ENCODE measurements around the gene ZNF202. TPM values are rescaled to one million over a fixed set of nuclear protein-coding genes. Genes with fewer than 3 reads are reported as not detected.

ZNF202 gene
- polyA plus RNA-seq, 2 of the 4 experiments (the other 2 are of a cell fraction) = 10.0 to 14.2 TPM

DNA sequence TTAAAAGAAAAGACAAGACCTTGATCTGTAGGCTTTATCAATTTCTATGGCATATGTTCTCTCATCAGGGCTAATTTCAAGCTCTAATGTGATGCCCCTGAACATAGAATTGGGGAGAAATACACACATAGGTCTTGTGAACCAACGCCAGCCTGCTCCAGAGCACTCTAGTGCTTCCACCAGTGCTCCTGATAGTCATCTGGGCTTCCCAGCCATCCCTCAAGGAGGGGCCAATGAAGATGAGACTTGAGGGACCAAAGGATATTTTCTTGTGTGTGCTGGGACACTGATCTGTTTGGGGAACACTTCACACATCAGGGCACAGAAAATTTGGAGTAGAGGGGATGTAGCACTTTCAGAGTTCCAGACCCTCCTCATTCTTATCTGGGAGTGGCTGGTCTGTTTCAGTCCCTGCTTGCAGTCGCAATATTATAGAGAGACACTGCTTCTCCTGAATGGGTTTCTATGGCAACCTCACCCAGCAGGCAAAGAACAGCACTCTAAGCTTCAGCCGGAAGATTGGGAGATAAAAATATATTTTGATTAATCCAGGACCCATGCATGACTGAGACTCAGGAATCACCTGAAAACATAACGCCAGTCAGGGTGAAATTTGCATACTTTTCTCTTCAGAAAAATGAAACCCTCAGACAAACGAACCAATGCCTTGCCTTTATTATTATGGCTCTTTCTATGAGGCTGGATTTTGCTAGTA lies 58.6 kb downstream of the ZNF202 start:
- POLR2A ChIA-PET = no interaction called here
- ATAC-seq = no peak
- H3K4me1 ChIP-seq = no peaks in the 10 kb centered on the region

GRCh38 chr11:123681030-123681429 lies 60.4 kb downstream of the ZNF202 start:
- no peak for FAIRE-seq
- no peaks in the 10 kb centered on the region for H3K9me3 ChIP-seq
- H3K4me3 ChIP-seq = no peak overlapping the region
- no peak overlapping the region for H3K4me2 ChIP-seq
- no peaks in the 10 kb centered on the region for H3K4me1 ChIP-seq
- ChIA-PET POLR2A (no interaction called here), CTCF (no interaction called here)
- ATAC-seq = no peak
- 5% methylated on average over 2 of the region's 2 CpGs for WGBS (ENCODE audit: missing lambda C conversion rate)
- H3K27ac ChIP-seq = no peak overlapping the region
- TF ChIP-seq FOSB (CRISPR knock-in tag; IDR thresholded peaks at IDR 0.05) (no peak), CEBPB (IDR thresholded peaks at IDR 0.05) (no peak), GATA3 (IDR thresholded peaks at IDR 0.05; ENCODE audit: borderline replicate concordance) (no peak), ELK1 (IDR thresholded peaks at IDR 0.05; ENCODE audit: low read depth, low read length) (no peak), RNF2 (IDR thresholded peaks at IDR 0.05; ENCODE audit: borderline replicate concordance, low read depth) (no peak), EP300 (IDR thresholded peaks at IDR 0.05) (no peak), CHD2 (IDR thresholded peaks at IDR 0.05; ENCODE audit: low read length, partially characterized antibody) (no peak)
- TF ChIP-seq, protein P1, sequence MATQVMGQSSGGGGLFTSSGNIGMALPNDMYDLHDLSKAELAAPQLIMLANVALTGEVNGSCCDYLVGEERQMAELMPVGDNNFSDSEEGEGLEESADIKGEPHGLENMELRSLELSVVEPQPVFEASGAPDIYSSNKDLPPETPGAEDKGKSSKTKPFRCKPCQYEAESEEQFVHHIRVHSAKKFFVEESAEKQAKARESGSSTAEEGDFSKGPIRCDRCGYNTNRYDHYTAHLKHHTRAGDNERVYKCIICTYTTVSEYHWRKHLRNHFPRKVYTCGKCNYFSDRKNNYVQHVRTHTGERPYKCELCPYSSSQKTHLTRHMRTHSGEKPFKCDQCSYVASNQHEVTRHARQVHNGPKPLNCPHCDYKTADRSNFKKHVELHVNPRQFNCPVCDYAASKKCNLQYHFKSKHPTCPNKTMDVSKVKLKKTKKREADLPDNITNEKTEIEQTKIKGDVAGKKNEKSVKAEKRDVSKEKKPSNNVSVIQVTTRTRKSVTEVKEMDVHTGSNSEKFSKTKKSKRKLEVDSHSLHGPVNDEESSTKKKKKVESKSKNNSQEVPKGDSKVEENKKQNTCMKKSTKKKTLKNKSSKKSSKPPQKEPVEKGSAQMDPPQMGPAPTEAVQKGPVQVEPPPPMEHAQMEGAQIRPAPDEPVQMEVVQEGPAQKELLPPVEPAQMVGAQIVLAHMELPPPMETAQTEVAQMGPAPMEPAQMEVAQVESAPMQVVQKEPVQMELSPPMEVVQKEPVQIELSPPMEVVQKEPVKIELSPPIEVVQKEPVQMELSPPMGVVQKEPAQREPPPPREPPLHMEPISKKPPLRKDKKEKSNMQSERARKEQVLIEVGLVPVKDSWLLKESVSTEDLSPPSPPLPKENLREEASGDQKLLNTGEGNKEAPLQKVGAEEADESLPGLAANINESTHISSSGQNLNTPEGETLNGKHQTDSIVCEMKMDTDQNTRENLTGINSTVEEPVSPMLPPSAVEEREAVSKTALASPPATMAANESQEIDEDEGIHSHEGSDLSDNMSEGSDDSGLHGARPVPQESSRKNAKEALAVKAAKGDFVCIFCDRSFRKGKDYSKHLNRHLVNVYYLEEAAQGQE (IDR thresholded peaks at IDR 0.05) = no peak
- TF ChIP-seq, protein P2, sequence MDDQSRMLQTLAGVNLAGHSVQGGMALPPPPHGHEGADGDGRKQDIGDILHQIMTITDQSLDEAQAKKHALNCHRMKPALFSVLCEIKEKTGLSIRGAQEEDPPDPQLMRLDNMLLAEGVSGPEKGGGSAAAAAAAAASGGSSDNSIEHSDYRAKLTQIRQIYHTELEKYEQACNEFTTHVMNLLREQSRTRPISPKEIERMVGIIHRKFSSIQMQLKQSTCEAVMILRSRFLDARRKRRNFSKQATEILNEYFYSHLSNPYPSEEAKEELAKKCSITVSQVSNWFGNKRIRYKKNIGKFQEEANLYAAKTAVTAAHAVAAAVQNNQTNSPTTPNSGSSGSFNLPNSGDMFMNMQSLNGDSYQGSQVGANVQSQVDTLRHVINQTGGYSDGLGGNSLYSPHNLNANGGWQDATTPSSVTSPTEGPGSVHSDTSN (IDR thresholded peaks at IDR 0.05) = no peak
- no peak for DNase-seq (ENCODE audit: low read depth in 1 of 2, low spot score in 1 of 2)

More for the DNA sequence above, 58.6 kb downstream of the ZNF202 start:
- Histone ChIP-seq H3K9me3 (no peaks in the 10 kb centered on the region), H3K4me3 (no peak overlapping the region), H3K27ac (no peak overlapping the region), H3K4me2 (no peak overlapping the region)
- FAIRE-seq = no peak
- DNase-seq (ENCODE audit: low read depth in 1 of 2, low spot score in 1 of 2) = no peak
- 19% methylated on average over 5 of the region's 5 CpGs for WGBS (ENCODE audit: missing lambda C conversion rate)
- CTCF ChIA-PET = no interaction called here
- TF ChIP-seq TFCP2L1 (CRISPR knock-in tag; IDR thresholded peaks at IDR 0.05) (no peak), CHD4 (IDR thresholded peaks at IDR 0.05; ENCODE audit: borderline replicate concordance) (no peak), KDM1A (IDR thresholded peaks at IDR 0.05; ENCODE audit: low read depth) (no peak), ESRRA (IDR thresholded peaks at IDR 0.05; ENCODE audit: borderline replicate concordance, low read length) (no peak), RNF2 (IDR thresholded peaks at IDR 0.05; ENCODE audit: borderline replicate concordance, low read depth) (no peak), PHF8 (IDR thresholded peaks at IDR 0.05; ENCODE audit: borderline replicate concordance, low read depth) (no peak), POLR2AphosphoS2 (conservative IDR thresholded peaks at IDR 0.05; ENCODE audit: low read length) (no peak), EP300 (IDR thresholded peaks at IDR 0.05) (no peak), ZC3H11A (IDR thresholded peaks at IDR 0.05) (no peak), JUNB (IDR thresholded peaks at IDR 0.05) (no peak), RFX5 (IDR thresholded peaks at IDR 0.05) (no peak), HOXB5 (CRISPR knock-in tag; IDR thresholded peaks at IDR 0.05) (no peak), EHMT2 (IDR thresholded peaks at IDR 0.05; ENCODE audit: low read depth) (no peak), HOXB13 (CRISPR knock-in tag; IDR thresholded peaks at IDR 0.05; ENCODE audit: low read depth) (no peak), MAFK (IDR thresholded peaks at IDR 0.05; ENCODE audit: partially characterized antibody) (no peak), SREBF2 (IDR thresholded peaks at IDR 0.05) (no peak)
- TF ChIP-seq, protein P3, sequence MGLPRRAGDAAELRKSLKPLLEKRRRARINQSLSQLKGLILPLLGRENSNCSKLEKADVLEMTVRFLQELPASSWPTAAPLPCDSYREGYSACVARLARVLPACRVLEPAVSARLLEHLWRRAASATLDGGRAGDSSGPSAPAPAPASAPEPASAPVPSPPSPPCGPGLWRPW (IDR thresholded peaks at IDR 0.05) = no peak
- TF ChIP-seq, protein P1 (IDR thresholded peaks at IDR 0.05) = no peak

All from A549 (cell line).